ENCODE results near the gene C14orf93.

C14orf93 gene

DNA sequence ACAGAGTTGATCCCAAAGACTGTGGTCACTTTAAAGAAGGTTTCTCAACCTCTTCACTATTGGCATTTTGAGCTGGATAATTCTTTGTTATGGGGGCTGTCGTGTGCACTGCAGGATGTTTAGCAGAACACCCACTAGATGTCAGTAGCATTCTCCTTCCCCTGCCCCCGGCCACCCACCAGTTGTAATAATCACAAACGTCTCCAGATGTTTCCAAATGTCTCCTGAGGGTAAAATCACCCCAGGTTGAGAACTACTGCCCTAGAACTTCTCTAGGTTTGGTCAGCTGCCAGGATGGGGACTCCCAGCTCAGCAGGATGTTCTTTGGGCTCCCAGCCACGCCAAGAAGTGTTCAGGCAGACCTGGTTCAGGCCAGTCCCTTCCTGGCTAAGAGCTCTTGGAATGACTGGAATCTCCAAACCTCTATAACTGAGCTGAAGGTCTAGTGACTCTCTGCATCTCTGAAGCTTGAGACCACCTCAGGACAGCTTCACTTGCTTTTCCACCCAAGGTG is 15.1 kb downstream of the C14orf93 start:
- no peaks in the 10 kb centered on the region for H3K27me3 ChIP-seq (ENCODE audit: control insufficient read depth, low read length)
- H3K9me2 ChIP-seq (replicated peaks; ENCODE audit: control insufficient read depth, low read length), result no peaks in the 10 kb centered on the region
- TF ChIP-seq EZH2phosphoT487 (IDR thresholded peaks at IDR 0.05; ENCODE audit: borderline replicate concordance, low read length), result no peak
- TF ChIP-seq, protein P1, sequence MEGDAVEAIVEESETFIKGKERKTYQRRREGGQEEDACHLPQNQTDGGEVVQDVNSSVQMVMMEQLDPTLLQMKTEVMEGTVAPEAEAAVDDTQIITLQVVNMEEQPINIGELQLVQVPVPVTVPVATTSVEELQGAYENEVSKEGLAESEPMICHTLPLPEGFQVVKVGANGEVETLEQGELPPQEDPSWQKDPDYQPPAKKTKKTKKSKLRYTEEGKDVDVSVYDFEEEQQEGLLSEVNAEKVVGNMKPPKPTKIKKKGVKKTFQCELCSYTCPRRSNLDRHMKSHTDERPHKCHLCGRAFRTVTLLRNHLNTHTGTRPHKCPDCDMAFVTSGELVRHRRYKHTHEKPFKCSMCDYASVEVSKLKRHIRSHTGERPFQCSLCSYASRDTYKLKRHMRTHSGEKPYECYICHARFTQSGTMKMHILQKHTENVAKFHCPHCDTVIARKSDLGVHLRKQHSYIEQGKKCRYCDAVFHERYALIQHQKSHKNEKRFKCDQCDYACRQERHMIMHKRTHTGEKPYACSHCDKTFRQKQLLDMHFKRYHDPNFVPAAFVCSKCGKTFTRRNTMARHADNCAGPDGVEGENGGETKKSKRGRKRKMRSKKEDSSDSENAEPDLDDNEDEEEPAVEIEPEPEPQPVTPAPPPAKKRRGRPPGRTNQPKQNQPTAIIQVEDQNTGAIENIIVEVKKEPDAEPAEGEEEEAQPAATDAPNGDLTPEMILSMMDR (IDR thresholded peaks at IDR 0.05; ENCODE audit: low read depth, low read length, poor library complexity, severe bottlenecking), result peak; percentile 71
- no peak overlapping the region for H3K4me2 ChIP-seq (ENCODE audit: low read length)
- no peaks in the 10 kb centered on the region for H4K20me1 ChIP-seq (ENCODE audit: control insufficient read depth, insufficient read depth, low read depth, low read length)
- peaks cover 9% of the 10 kb centered on the region; the same call in 1 of the 2 replicates for H3K36me3 ChIP-seq (ENCODE audit: control insufficient read depth, low read length)
- no peaks in the 10 kb centered on the region for H3K9me3 ChIP-seq (ENCODE audit: control insufficient read depth, insufficient read depth, low read length)
- H3K79me2 ChIP-seq (ENCODE audit: control insufficient read depth, low read length), result no peaks in the 10 kb centered on the region
- no peak overlapping the region for H3K27ac ChIP-seq (ENCODE audit: low read depth, low read length)
- no peak overlapping the region for H3K4me3 ChIP-seq (ENCODE audit: low read length)
- no peaks in the 10 kb centered on the region for H3F3A ChIP-seq (ENCODE audit: control insufficient read depth, insufficient read depth)
- peaks cover 5% of the 10 kb centered on the region; the same call in 1 of the 2 replicates for H3K4me1 ChIP-seq (ENCODE audit: control insufficient read depth, low read length)

DNA sequence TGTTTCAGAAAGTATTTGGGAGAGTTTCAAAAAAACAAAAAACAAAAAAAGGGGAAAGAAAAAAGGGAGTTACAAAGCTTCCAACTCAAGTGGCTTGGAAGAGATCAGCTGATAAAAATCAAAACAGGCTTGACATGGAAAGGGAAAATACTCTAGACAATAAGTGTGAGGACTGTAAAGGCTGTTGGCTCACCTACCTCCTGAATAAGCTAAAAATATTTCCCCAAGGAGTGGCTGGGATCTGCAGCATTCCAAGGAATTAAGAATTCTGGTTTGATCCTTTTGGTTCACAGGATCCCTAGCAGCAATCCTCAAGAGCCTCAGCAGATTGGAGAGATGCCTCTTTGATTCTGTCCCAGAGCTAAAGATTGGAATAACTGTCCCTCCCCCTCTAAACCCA is 16.4 kb downstream of the C14orf93 start:
- Histone ChIP-seq H4K20me1 (ENCODE audit: control insufficient read depth, insufficient read depth, low read depth, low read length) (no peaks in the 10 kb centered on the region), H3K9me2 (replicated peaks; ENCODE audit: control insufficient read depth, low read length) (no peaks in the 10 kb centered on the region), H3K9me3 (ENCODE audit: control insufficient read depth, insufficient read depth, low read length) (no peaks in the 10 kb centered on the region), H3F3A (ENCODE audit: control insufficient read depth, insufficient read depth) (no peaks in the 10 kb centered on the region), H3K4me1 (ENCODE audit: control insufficient read depth, low read length) (peaks cover 5% of the 10 kb centered on the region; the same call in 1 of the 2 replicates), H3K79me2 (ENCODE audit: control insufficient read depth, low read length) (no peaks in the 10 kb centered on the region), H3K27ac (ENCODE audit: low read depth, low read length) (no peak overlapping the region), H3K4me2 (ENCODE audit: low read length) (no peak overlapping the region), H3K27me3 (ENCODE audit: control insufficient read depth, low read length) (no peaks in the 10 kb centered on the region), H3K4me3 (ENCODE audit: low read length) (no peak overlapping the region), H3K36me3 (ENCODE audit: control insufficient read depth, low read length) (peaks cover 11% of the 10 kb centered on the region)
- TF ChIP-seq, protein P1 (IDR thresholded peaks at IDR 0.05; ENCODE audit: low read depth, low read length, poor library complexity, severe bottlenecking), result no peak
- no peak for TF ChIP-seq EZH2phosphoT487 (IDR thresholded peaks at IDR 0.05; ENCODE audit: borderline replicate concordance, low read length)

DNA sequence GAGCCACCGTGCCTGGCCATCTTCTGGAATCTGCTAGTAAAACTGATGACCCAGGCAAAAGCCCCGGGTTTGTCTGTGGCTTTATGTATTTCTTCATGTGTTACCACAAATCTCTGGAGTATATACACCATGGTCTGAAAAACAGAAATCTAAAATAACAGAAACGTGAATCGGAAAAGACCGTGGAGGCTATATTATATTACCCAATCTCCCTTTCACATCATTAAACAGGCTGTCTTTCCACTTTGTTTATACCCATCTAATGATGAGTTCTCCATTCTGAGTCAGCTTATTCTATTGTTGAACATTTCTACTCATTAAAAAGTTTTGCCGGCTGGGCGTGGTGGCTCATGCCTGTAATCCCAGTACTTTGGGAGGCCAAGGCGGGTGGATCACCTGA is 18.1 kb downstream of the C14orf93 start:
- no peaks in the 10 kb centered on the region for H3K9me2 ChIP-seq (replicated peaks; ENCODE audit: control insufficient read depth, low read length)
- no peaks in the 10 kb centered on the region for H3K27me3 ChIP-seq (ENCODE audit: control insufficient read depth, low read length)
- no peak overlapping the region for H3K4me3 ChIP-seq (ENCODE audit: low read length)
- TF ChIP-seq, protein P1 (IDR thresholded peaks at IDR 0.05; ENCODE audit: low read depth, low read length, poor library complexity, severe bottlenecking), result no peak
- no peak for TF ChIP-seq EZH2phosphoT487 (IDR thresholded peaks at IDR 0.05; ENCODE audit: borderline replicate concordance, low read length)
- H3K36me3 ChIP-seq (ENCODE audit: control insufficient read depth, low read length), result peaks cover 20% of the 10 kb centered on the region
- H3K9me3 ChIP-seq (ENCODE audit: control insufficient read depth, insufficient read depth, low read length), result no peaks in the 10 kb centered on the region
- H4K20me1 ChIP-seq (ENCODE audit: control insufficient read depth, insufficient read depth, low read depth, low read length), result no peaks in the 10 kb centered on the region
- no peak overlapping the region for H3K4me2 ChIP-seq (ENCODE audit: low read length)
- no peaks in the 10 kb centered on the region for H3K79me2 ChIP-seq (ENCODE audit: control insufficient read depth, low read length)
- no peak overlapping the region for H3K27ac ChIP-seq (ENCODE audit: low read depth, low read length)
- peaks cover 2% of the 10 kb centered on the region for H3F3A ChIP-seq (ENCODE audit: control insufficient read depth, insufficient read depth)
- peaks cover 5% of the 10 kb centered on the region; the same call in 1 of the 2 replicates for H3K4me1 ChIP-seq (ENCODE audit: control insufficient read depth, low read length)
